ENCODE measurements around the gene SEMA6A.

The SEMA6A gene

GRCh38 chr5:116522356-116523136, 52.1 kb downstream of the SEMA6A start:
- no peak for DNase-seq (ENCODE audit: low read depth)

- no peak for DNase-seq (ENCODE audit: low read depth)
These were observed 53.3 kb downstream of the SEMA6A start for GRCh38 chr5:116521173-116521872.

DNA sequence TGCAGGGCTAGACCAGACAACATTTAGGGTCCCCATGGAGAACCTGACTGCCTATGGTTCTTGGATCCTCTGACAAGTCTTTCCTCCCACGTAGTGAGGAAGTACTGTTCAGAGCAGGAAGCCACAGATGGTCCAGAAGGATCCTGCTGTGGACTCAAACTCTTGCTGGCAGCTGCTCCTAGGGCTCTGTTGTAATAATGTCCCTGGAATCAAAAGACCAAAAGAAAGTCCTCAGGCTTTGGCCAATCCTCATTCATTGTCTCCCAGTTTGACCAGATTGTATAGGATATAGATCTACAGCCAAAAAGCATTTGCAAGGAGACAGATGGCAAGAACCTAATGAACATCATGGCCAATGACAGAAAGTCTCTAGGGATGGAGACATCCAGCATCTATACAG, 53.9 kb downstream of the SEMA6A start:
- no peak for DNase-seq (ENCODE audit: low read depth)

- no peak for DNase-seq (ENCODE audit: low read depth)
These were observed 56.2 kb downstream of the SEMA6A start for GRCh38 chr5:116518423-116518822.

DNA sequence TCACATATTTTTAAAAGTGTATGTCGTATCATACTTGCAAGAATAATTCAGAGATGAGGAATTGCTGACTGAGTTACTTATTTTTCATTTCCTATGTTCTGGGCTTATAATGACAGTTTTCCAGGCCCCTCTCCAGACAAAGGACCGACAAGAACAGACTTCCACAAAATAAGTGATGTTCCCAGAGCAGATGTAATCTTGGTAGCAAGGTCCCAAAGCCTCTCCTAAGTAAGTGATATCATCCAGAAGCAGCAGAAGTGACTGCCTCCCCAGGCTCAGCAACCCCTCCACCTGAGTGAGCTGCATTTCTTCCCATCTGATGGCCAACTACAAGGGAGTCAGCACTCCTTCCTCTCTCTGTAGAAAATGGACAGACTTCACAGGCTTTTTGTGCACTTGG, 57.1 kb downstream of the SEMA6A start:
- no peak for DNase-seq (ENCODE audit: low read depth)

- DNase-seq (ENCODE audit: low read depth) = no peak
These were observed 58.6 kb downstream of the SEMA6A start for GRCh38 chr5:116516021-116516420.

DNA sequence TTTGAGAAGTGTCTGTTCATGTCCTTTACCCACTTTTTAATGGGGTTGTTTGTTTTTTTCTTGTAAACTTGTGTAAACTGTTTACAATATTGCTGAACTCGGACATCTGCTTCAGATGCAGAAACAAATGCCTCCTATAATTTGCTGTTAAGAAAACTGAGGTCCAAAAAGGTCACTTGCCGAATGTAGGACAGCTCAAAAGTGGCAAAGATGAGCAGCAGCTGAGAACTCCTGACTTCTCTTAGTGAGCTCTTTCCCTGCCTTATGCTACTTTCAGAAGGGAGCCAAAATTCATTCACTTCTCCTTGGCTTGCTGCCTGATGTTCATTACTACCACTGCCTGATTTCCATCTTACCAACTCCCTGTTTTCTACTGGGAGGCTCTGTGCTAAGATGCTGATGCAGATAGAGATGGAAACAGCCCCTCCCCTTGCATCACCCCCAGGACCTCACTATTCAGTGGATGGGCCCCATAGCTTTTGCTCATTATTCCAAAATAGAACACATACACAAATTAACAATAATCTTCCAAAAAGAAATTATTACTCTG, 60.1 kb downstream of the SEMA6A start:
- DNase-seq (ENCODE audit: low read depth) = no peak

GRCh38 chr5:116510517-116510916, 64.1 kb downstream of the SEMA6A start:
- DNase-seq (ENCODE audit: low read depth) = no peak

GRCh38 chr5:116509483-116510244, 65.0 kb downstream of the SEMA6A start:
- DNase-seq (ENCODE audit: low read depth) = no peak

- DNase-seq (ENCODE audit: low read depth) = no peak
These were observed 65.8 kb downstream of the SEMA6A start for GRCh38 chr5:116508835-116509234.

GRCh38 chr5:116507941-116508655, 66.5 kb downstream of the SEMA6A start:
- DNase-seq (ENCODE audit: low read depth) = no peak

DNA sequence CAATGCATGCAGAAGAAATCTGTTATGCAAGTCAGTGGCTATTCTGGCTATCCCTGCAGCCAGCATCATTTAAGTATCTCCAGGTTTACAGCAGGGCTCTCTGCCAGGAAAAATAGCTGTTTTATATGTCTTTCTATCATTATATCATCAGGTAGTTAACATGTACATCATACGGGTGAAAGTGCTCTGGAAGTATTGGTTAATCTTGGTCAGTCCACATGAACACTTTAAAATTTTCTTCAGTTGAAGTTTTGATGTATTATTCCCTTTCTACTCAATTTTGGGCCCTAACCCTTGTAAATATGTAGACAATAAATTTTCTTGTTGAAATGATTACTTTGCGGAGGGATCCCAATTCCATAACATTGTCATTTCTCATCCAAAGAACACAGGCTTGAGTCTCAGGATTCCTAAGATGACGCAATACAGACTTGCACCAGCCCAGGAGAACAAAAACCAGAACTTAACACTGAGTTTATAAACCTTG, 67.5 kb downstream of the SEMA6A start:
- no peak for DNase-seq (ENCODE audit: low read depth)

- no peak for DNase-seq (ENCODE audit: low read depth)
These were observed 68.1 kb downstream of the SEMA6A start for GRCh38 chr5:116506488-116506887.

DNA sequence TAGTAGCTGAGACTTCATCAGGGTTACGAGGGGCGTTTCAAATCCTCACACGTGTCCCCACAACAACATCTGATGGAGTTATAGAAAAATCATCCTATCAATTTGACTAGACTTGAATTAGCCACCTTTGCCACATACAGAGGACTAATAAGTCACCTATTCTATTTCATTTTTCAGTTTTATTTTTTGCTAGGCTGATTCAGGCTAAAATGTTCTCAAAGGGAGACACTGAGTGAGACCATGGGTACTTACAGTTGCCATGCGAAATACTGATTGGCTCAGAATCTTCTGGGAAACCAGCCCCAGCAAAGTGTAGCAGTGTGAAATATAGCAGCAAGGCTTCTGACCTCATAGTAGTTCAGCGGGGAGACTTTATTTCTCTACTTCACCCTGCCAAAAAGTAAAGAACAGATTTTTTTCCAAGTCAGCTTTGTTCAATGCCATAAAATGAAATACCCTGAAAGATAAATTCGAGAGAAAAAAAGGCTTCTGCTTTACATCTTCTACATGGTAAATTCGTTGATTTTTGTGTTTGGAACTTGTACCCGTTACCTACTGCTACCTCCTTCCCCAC, 69.9 kb downstream of the SEMA6A start:
- DNase-seq (ENCODE audit: low read depth) = no peak

- no peak for DNase-seq (ENCODE audit: low read depth)
These were observed 72.0 kb downstream of the SEMA6A start for GRCh38 chr5:116502616-116503015.

DNA sequence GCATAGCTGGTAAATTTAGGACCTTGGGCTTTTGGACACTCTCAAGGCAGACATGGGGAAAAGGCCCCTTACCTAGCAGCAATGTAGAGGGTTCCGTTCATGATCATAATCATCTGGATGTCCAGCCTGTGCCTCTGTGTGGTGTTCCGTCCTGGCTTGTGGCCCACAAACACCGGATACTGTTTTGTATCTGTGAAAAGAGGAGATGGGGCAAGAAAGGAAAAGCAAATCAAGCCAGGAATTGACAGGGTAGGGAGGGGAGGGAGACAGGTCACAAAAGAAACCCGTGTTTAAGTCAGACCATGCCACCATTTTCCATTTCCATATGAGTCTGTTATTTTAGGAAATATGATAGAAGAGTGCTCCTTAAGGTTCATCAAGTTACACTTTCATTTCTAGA, 72.5 kb downstream of the SEMA6A start:
- DNase-seq (ENCODE audit: low read depth) = no peak

GRCh38 chr5:116498503-116499048, 76.0 kb downstream of the SEMA6A start:
- no peak for DNase-seq (ENCODE audit: low read depth)

DNA sequence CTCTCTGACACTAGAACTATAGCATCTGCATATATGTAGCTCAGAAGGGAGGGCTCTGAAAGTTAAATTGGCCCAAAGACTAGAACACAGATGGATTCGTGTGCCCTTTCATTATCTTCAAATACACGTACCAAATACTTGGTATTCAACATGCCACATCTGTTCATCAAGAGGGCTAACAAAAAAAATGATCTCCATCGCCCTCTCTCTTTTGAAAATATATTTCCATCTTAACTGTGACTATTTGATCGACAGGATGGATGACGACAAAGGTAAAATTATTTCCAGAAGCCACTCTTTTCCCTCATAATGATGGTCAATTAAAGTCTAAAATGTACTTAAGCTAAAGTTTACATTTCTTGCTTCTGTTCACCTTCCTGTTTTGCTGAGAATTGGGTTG, 77.0 kb downstream of the SEMA6A start:
- no peak for DNase-seq (ENCODE audit: low read depth)

- DNase-seq (ENCODE audit: low read depth) = no peak
These were observed 78.8 kb downstream of the SEMA6A start for GRCh38 chr5:116495786-116496357.

DNA sequence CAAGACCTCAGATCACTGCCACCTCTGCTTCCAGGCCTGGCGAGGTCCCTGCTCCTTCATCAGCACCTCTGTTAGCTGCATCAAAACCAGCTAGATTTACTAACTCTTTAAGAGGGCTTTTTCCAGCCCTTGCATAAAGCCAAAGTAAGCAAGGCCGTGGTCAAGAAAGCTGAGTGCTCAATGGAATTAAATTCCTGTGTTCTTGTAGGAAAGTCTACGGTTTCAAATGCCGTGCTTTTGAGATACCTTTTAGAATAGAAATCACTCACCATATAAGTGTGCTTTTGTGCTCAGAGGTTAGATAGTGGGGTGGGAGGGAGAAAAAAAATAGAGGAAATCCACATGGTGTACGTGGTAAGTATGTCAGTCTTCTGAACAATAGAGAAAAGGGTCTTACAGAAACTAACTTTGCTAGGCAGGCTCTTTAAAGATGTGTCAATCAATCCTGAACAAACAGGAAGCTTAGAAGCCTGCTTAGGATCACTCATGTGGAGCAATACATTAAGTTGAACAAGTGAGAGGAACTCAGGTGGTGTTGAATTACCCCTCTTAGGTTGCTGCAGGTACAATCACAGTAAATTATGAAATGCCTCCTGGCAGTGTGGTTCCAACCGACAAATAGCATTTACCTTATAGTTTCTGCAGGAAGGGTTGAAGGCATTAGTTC, 79.7 kb downstream of the SEMA6A start:
- DNase-seq (ENCODE audit: low read depth) = no peak
